ENCODE measurements around the gene HAL.
A peak's percentile ranks its signal among the peaks of the same experiment; 100 is the strongest.
"Not testable (repeated sequence)": the region's sequence is repeated elsewhere in the genome, so short reads cannot be mapped to it uniquely, and the experiment has no call there.

The HAL gene

GRCh38 chr12:95975491-95975890 lies 20.7 kb downstream of the HAL start:
- no peak for DNase-seq (ENCODE audit: low read depth)

- DNase-seq (ENCODE audit: low read depth): no peak
Measured at GRCh38 chr12:95974358-95974757, 21.8 kb downstream of the HAL start.

GRCh38 chr12:95972832-95973456 lies 23.2 kb downstream of the HAL start:
- no peak for DNase-seq (ENCODE audit: low read depth)

GRCh38 chr12:95970905-95971304 lies 25.2 kb downstream of the HAL start:
- DNase-seq (ENCODE audit: low read depth): no peak

GRCh38 chr12:95969116-95969515 lies 27.0 kb downstream of the HAL start:
- not testable (repeated sequence) for DNase-seq (ENCODE audit: low read depth)

- no peak for DNase-seq (ENCODE audit: low read depth)
Measured at GRCh38 chr12:95967301-95967700, 28.8 kb downstream of the HAL start.

- no peak for DNase-seq (ENCODE audit: low read depth)
Measured at GRCh38 chr12:95966287-95966870, 29.8 kb downstream of the HAL start.

- DNase-seq (ENCODE audit: low read depth): no peak
Measured at GRCh38 chr12:95963096-95963495, 33.0 kb downstream of the HAL start.

- DNase-seq (ENCODE audit: low read depth): no peak
Measured at GRCh38 chr12:95962222-95962621, 33.9 kb downstream of the HAL start.

GRCh38 chr12:95960241-95960640 lies 35.9 kb downstream of the HAL start:
- no peak for DNase-seq (ENCODE audit: low read depth)

GRCh38 chr12:95959107-95959506 lies 37.0 kb downstream of the HAL start:
- DNase-seq (ENCODE audit: low read depth): no peak

GRCh38 chr12:95956557-95957145 lies 39.5 kb downstream of the HAL start:
- no peak for DNase-seq (ENCODE audit: low read depth)

- no peak for DNase-seq (ENCODE audit: low read depth)
Measured at GRCh38 chr12:95955549-95956159, 40.5 kb downstream of the HAL start.

- DNase-seq (ENCODE audit: low read depth): no peak
Measured at GRCh38 chr12:95953000-95953399, 43.1 kb downstream of the HAL start.

GRCh38 chr12:95951515-95951914 lies 44.6 kb downstream of the HAL start:
- no peak for DNase-seq (ENCODE audit: low read depth)

- no peak for DNase-seq (ENCODE audit: low read depth)
Measured at GRCh38 chr12:95949477-95950206, 46.5 kb downstream of the HAL start.

- no peak for DNase-seq (ENCODE audit: low read depth)
Measured at GRCh38 chr12:95944108-95944704, 51.9 kb downstream of the HAL start.

GRCh38 chr12:95943330-95943842 lies 52.8 kb downstream of the HAL start, which contains the start of gene AMDHD1:
Gene AMDHD1 (plus strand): TSS chr12:95943331. CDS start chr12:95943399, 68 bp downstream.
- DNase-seq (ENCODE audit: low read depth): peak; percentile 39

- DNase-seq (ENCODE audit: low read depth): peak; percentile 75
Measured at GRCh38 chr12:95942524-95943329, 53.4 kb downstream of the HAL start, which contains the start of gene CCDC38. Gene CCDC38 (minus strand): TSS chr12:95942614. CDS start chr12:95936509, 6,105 bp downstream.

GRCh38 chr12:95942101-95942523 lies 54.0 kb downstream of the HAL start:
- no peak for DNase-seq (ENCODE audit: low read depth)

- no peak for DNase-seq (ENCODE audit: low read depth)
Measured at GRCh38 chr12:95940514-95940913, 55.6 kb downstream of the HAL start.
